GM12878 (cell line): ENCODE data around the gene CELSR2. TPM values are rescaled to one million over a fixed set of nuclear protein-coding genes. Genes with fewer than 3 reads are reported as not detected.
A peak's percentile ranks its signal among the peaks of the same experiment; 100 is the strongest.

Experiments
- ATAC-seq: fragments of 200-7000 bp; cut with Tn5 transposase; 3 replicates; pipeline ENCODE4 v1.9.1; 2020; ENCODE audit warnings: mild to moderate bottlenecking, moderate library complexity
- BruUV-seq: library from RNA; stranded (reverse); fragments of 400-500 nt; replicated peaks from 2 replicates; lab custom pipeline; 2021; lab: Mats Ljungman, UMichigan
- CTCF ChIA-PET: fragments of 300-600 bp; sonication (Branson Sonifier 250); formaldehyde crosslinking; extraction: SDS; loops from one replicate; lab custom pipeline; 2021; ENCODE audit warnings: inconsistent platforms; lab: Yijun Ruan, JAX
- POLR2A ChIA-PET: fragments of 350-600 bp; formaldehyde crosslinking; extraction: SDS; loops from one replicate; lab custom pipeline; 2021; ENCODE audit warnings: inconsistent platforms; lab: Charles Lee
- RAD21 ChIA-PET: fragments of 300-600 bp; sonication (Branson Sonifier 250); formaldehyde crosslinking; loops from one replicate; lab custom pipeline; 2023; ENCODE audit warnings: antibody characterized with exemption; ENCODE audit not compliant: unreplicated experiment; lab: Charles Lee
- SMC1A ChIA-PET: fragments of 300-600 bp; sonication (Branson Sonifier 250); formaldehyde crosslinking; loops from one replicate; lab custom pipeline; 2023; ENCODE audit not compliant: unreplicated experiment, uncharacterized antibody; lab: Charles Lee
- DNase-seq: peaks from one replicate; pipeline ENCODE4 v3.0.0-alpha.2; 2011; ENCODE audit warnings: low read depth, low spot score
- FAIRE-seq: peaks from 3 replicates; lab custom pipeline; 2011; peaks lifted over from hg19 to GRCh38; lab: Jason Lieb, UNC
- H2AFZ ChIP-seq: 2 replicates; pipeline ENCODE4 v1.6.0; 2011; ENCODE audit warnings: low read depth, low read length, control low read depth; ENCODE audit not compliant: control insufficient read depth
- H3K27ac ChIP-seq: 2 replicates; pipeline ENCODE4 v1.5.1; 2011; ENCODE audit warnings: control low read depth; ENCODE audit not compliant: control insufficient read depth, insufficient read depth
- H3K27me3 ChIP-seq, 2 experiments: replicated peaks in 1 of 2; 2 replicates each; pipeline versions ENCODE4 v1.6.0 to v1.6.1; 2011; ENCODE audit warnings: low read length in 1 of 2; ENCODE audit not compliant: control insufficient read depth in 2 of 2, insufficient read depth in 2 of 2
- H3K36me3 ChIP-seq, 2 experiments: 2 replicates each; pipeline ENCODE4 v1.5.1; 2011; ENCODE audit warnings: low read length in 1 of 2; ENCODE audit not compliant: control insufficient read depth in 2 of 2, insufficient read depth in 2 of 2
- H3K4me1 ChIP-seq: 2 replicates; pipeline ENCODE4 v1.6.1; 2011; ENCODE audit warnings: mild to moderate bottlenecking, low read length, moderate library complexity, mixed read lengths; ENCODE audit not compliant: control insufficient read depth, insufficient read depth
- H3K4me2 ChIP-seq: 2 replicates; pipeline ENCODE4 v1.6.0; 2011; ENCODE audit warnings: control low read depth; ENCODE audit not compliant: control insufficient read depth, insufficient read depth
- H3K4me3 ChIP-seq: fragments of 200-600 bp; sonication (generic); 2 replicates; pipeline ENCODE4 v1.5.1; 2016
- H3K79me2 ChIP-seq: 2 replicates; pipeline ENCODE4 v1.6.0; 2011; ENCODE audit warnings: low read length; ENCODE audit not compliant: control insufficient read depth, insufficient read depth
- H3K9ac ChIP-seq: 2 replicates; pipeline ENCODE4 v1.8.0; 2011; ENCODE audit warnings: low read length, control low read depth, mixed read lengths; ENCODE audit not compliant: control insufficient read depth, insufficient read depth
- H3K9me3 ChIP-seq: replicated peaks from 3 replicates; pipeline ENCODE4 v1.5.1; 2011; ENCODE audit warnings: mild to moderate bottlenecking, low read length; ENCODE audit not compliant: control insufficient read depth, insufficient read depth
- H4K20me1 ChIP-seq: 2 replicates; pipeline ENCODE4 v1.6.0; 2011; ENCODE audit not compliant: control insufficient read depth, insufficient read depth
- MYC ChIP-seq: IDR thresholded peaks from 2 replicates; pipeline ENCODE4 v1.6.1; 2011; ENCODE audit warnings: mild to moderate bottlenecking, low read length, moderate library complexity, inconsistent platforms; ENCODE audit not compliant: insufficient read depth, insufficient replicate concordance, insufficient read length, severe bottlenecking
- PAX5 ChIP-seq: IDR thresholded peaks from 2 replicates; pipeline ENCODE4 v1.6.1; 2011; ENCODE audit warnings: low read depth, low read length, borderline replicate concordance
- WGBS: methylation state at CpG from one replicate; pipeline ENCODE4 v1.1.6; 2016; ENCODE audit warnings: low lambda C conversion rate; ENCODE audit not compliant: insufficient replicate concordance, insufficient coverage; ENCODE audit errors: missing lambda C conversion rate; 5-methylcytosine and 5-hydroxymethylcytosine counted together
- in situ Hi-C: fragments of 300-500 bp; cut with MboI; formaldehyde crosslinking; loops from 9 replicates; pipeline ENCODE4 v1.14.3; 2018; ENCODE audit warnings: mixed read lengths
- intact Hi-C: fragments of 100-400 bp; cut with micrococcal nuclease; formaldehyde crosslinking; loops from one replicate; pipeline ENCODE4 v1.14.2; 2022; ENCODE audit not compliant: unreplicated experiment
- polyA plus RNA-seq, 11 experiments: library from polyadenylated mRNA; depleted of rRNA in 4 of 11; unstranded in 6 of 11; stranded (reverse) in 5 of 11; fragments of >200 nt; fragmentation: Nextera tagmentation in 4 of 11; fragmentation: Illumina TruSeq in 1 of 11; extraction: Ambion mirVana in 4 of 11; extraction: Trizol in 1 of 11; gene quantifications; 1 replicate in 1 of 11; 2 replicates in 10 of 11; pipeline versions ENCODE4 v1.2.1 to v1.2.3, GENCODE V29; 2011 to 2016; ENCODE audit warnings: inconsistent platforms in 2 of 11, missing spikeins in 2 of 11, low read depth in 1 of 11
- total RNA-seq, 4 experiments: library from RNA; depleted of rRNA in 3 of 4; stranded (reverse); fragments of >200 nt in 3 of 4; fragmentation: Illumina TruSeq in 1 of 4; extraction: Trizol in 1 of 4; gene quantifications; 2 replicates each; pipeline versions ENCODE4 v1.2.1 to v1.2.3, GENCODE V29; 2013 to 2021
- TF ChIP-seq, protein P1 (sequence below): fragments of 450-650 bp; formaldehyde crosslinking; IDR thresholded peaks from 2 replicates; pipeline ENCODE4 v1.4.0; 2020; ENCODE audit warnings: mild to moderate bottlenecking, moderate library complexity

The CELSR2 gene
- total and polyA plus RNA-seq, 10 of the 15 experiments (the other 5 are each of a cell fraction or from before 2014, with no cell fraction given): under 0.01 to 0.15 (median 0.04) TPM; not detected in 2

DNA sequence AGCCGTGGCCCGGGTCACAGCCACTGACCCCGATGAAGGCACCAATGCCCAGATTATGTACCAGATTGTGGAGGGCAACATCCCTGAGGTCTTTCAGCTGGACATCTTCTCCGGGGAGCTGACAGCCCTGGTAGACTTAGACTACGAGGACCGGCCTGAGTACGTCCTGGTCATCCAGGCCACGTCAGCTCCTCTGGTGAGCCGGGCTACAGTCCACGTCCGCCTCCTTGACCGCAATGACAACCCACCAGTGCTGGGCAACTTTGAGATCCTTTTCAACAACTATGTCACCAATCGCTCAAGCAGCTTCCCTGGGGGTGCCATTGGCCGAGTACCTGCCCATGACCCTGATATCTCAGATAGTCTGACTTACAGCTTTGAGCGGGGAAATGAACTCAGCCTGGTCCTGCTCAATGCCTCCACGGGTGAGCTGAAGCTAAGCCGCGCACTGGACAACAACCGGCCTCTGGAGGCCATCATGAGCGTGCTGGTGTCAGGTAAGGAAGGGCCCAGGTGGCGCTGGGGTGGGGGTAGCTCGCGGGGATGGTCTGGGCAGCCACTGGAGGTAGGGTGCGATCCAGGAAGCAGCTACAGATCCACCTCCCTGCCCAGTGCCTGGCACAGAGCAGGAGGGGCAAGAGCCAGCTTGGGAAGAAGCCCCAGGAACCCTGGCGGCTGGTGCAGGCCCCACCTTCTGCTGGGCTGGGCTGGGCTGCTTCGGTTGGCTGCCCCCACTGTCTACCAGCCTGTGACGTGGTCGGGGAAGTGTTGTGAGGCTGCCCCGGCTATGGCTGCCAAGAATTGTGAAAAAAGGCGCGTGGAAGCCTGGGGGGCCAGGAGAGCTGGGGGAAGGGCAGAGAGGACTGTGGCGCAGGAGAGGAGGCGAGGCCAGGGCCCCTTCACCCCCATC lies 3.8 kb downstream of the CELSR2 start:
- Histone ChIP-seq H3K4me3 (no peak overlapping the region), H3K4me1 (no peaks in the 10 kb centered on the region), H3K4me2 (no peak overlapping the region), H3K79me2 (no peaks in the 10 kb centered on the region), H3K9me3 (no peaks in the 10 kb centered on the region), H4K20me1 (no peaks in the 10 kb centered on the region), H3K36me3 (no peaks in the 10 kb centered on the region), H2AFZ (no peak overlapping the region), H3K27ac (no peak overlapping the region), H3K9ac (no peak overlapping the region), H3K27me3 (peaks cover 2 to 4% of the 10 kb centered on the region in 2 experiments; a peak in 3 of 4 replicates)
- ChIA-PET RAD21 (no interaction called here), SMC1A (interaction anchor here (1.2 kb wide), 1 partner anchor 61 kb away, joined by 3 read pairs; no protein-coding TSS in a partner anchor), CTCF (interaction anchor here (0.6 to 1.6 kb wide), 4 partner anchors 10 to 279 kb away, joined by 3 to 11 read pairs (median 3); no protein-coding TSS in a partner anchor), POLR2A (no interaction called here)
- in situ Hi-C loops: no loop called here
- TF ChIP-seq MYC (no peak), PAX5 (0 out of 2 replicates have a peak, but pooled peaks have one; percentile 61)
- TF ChIP-seq, protein P1, sequence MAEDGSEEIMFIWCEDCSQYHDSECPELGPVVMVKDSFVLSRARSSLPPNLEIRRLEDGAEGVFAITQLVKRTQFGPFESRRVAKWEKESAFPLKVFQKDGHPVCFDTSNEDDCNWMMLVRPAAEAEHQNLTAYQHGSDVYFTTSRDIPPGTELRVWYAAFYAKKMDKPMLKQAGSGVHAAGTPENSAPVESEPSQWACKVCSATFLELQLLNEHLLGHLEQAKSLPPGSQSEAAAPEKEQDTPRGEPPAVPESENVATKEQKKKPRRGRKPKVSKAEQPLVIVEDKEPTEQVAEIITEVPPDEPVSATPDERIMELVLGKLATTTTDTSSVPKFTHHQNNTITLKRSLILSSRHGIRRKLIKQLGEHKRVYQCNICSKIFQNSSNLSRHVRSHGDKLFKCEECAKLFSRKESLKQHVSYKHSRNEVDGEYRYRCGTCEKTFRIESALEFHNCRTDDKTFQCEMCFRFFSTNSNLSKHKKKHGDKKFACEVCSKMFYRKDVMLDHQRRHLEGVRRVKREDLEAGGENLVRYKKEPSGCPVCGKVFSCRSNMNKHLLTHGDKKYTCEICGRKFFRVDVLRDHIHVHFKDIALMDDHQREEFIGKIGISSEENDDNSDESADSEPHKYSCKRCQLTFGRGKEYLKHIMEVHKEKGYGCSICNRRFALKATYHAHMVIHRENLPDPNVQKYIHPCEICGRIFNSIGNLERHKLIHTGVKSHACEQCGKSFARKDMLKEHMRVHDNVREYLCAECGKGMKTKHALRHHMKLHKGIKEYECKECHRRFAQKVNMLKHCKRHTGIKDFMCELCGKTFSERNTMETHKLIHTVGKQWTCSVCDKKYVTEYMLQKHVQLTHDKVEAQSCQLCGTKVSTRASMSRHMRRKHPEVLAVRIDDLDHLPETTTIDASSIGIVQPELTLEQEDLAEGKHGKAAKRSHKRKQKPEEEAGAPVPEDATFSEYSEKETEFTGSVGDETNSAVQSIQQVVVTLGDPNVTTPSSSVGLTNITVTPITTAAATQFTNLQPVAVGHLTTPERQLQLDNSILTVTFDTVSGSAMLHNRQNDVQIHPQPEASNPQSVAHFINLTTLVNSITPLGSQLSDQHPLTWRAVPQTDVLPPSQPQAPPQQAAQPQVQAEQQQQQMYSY (CRISPR knock-in tag): no peak
- BruUV-seq: no TSS peak
- ATAC-seq: peak; percentile 71
- FAIRE-seq: no peak
- 55% methylated on average over 33 of the region's 33 CpGs for WGBS
- DNase-seq: no peak
- intact Hi-C loops: no loop called here
